Fibroblast of peridontal ligament (primary cell): Measurements from ENCODE around the gene CDC42BPA.
A peak's percentile ranks its signal among the peaks of the same experiment; 100 is the strongest.

Source experiments
- DNase-seq: peaks from one replicate; pipeline ENCODE4 v3.0.0-alpha.2; 2010; ENCODE audit errors: extremely low read depth

CDC42BPA gene

GRCh38 chr1:226995365-226996332 lies 322.6 kb downstream of the CDC42BPA start:
- no peak for DNase-seq

DNA sequence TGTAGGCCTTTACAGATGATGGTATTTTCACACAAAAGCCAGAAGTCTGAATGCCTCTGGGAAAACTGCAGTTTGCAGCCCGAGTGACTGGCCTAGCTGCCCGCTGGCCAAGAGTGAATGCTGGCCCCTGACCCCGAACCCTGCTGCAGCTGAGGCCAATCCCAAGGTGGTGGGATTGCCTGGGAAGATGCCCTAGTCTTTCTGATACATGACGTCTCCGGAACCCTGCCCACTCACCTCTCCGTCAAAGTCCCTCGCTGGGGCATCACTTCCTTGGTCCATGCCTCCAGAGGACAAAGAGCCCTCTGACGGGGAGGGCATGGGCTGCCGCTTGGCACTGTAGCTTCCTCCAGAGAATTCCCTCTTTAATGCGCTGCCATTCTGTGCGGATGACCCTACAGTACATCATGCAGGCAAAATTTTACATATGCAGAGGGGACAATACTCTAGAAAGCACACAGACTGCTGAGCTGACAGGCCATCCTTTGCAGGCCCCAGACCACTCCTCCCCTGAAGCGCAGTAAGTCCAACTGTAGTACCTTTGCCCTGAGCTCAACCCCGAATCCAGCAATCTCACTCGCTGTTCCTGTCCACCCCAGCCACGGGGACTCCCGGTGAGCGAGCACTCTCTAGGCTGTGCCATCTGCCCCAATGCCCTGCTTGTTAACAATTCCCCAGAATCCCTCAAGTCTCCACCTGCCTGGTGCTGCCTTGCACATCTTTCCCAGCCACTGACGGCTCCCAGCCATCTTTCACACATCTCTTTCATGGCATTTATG lies 323.5 kb downstream of the CDC42BPA start:
- DNase-seq: no peak

- peak; percentile 27 for DNase-seq
These were observed 324.3 kb downstream of the CDC42BPA start for GRCh38 chr1:226993814-226994585.

DNA sequence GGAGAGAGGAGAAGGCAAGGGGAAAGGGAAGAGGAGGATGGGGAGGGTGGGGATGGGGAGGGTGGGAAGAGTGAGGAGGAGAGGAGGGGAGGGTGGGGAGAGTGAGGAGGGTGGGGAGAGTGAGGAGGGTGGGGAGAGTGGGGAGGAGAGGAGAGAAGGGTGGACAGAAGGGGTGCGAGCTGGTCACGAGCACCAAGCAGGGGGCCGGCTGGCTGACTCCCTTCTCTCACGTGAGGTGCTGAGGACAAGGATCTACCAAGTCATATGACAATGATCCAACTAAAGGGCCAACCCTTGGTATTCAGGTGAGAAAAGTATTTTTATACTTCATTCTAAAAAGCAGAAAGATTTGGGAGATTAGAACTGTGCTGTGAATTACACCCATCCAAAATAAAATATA lies 326.4 kb downstream of the CDC42BPA start:
- DNase-seq: no peak

DNA sequence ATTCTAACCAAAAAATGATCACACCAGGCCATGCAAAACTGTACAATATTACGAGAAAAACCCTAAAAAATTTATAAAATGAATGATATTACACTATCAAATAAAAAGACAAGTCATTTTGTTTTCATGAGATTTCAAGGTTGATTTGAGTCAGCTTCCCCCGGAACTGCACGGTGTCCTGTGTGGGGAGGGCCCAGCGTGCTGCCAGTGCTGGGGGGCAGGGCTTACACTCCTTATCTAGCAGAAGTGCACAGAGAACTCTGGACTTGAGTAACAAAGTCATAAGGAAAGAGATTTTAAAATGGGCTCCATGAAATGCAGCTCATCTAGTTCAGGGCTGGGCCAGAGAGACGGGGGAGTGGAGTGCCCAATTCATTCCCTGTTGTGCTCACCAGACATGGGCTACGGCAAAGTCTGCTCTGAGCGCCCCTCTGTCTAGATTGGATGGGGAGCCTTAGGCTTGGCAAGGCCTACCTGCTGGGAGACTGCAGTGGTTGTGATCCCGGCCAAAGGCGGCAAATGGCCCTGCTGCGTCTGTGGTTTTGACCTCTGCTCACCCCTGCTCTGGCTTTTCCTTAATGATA lies 328.1 kb downstream of the CDC42BPA start:
- no peak for DNase-seq

DNA sequence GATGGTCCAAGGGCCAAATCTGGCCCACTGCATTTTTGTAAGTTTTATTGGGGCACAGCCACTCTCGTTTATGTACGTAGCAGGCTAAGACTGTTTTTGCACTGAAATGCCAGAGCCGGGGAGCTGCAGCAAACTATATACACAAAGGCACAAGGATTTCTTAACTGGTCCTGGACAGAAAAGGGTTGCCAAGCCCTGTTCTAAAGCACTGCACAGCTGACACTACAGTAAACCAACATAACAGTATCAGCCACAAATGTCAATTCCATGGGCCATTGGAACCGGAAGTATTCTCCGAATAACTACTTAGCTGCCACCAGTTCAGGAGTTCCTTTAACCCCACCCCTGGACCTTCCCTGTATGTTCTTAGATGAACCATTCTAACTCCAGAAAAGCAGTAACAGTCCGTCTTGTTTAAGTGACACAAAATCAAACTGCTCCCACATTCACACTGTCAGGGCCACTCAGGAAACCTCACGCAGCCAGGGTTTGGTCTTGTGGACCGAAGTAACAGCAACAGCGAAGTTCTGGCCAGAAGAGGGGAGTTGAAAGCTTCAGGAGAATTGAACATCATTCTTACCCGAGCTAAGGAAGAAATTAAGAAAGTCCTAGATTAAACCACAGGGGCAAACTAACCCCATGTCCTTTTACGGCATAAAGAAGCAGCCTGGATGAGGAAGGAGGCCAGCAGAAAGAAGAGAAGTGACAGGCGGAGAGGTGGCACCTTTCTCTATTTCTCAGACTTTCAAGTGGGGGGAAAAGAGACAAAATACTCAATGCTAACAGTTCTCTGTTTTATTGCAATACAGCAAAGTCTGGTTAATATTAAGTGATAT lies 329.0 kb downstream of the CDC42BPA start:
- DNase-seq: no peak

DNA sequence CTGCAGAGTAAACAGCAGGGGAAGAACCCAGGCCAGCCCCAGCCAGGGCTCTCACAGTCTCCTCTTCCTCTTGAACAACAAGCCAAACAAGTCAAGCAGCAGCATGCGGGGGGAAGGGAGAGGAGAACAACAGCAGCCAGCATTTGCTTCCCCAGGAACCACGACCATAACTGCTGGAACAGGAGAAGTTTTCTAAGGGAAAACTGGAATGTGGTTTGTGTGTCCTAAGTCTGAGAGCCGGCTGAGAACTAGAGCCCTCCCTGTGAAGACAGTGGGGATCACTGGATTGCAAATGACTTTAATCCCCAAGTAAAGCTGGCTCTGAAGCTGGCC lies 330.0 kb downstream of the CDC42BPA start:
- DNase-seq: no peak

GRCh38 chr1:226987623-226988333 lies 330.5 kb downstream of the CDC42BPA start:
- no peak for DNase-seq

GRCh38 chr1:226987179-226987536 lies 331.1 kb downstream of the CDC42BPA start:
- DNase-seq: no peak

GRCh38 chr1:226986496-226987178 lies 331.7 kb downstream of the CDC42BPA start:
- DNase-seq: no peak

GRCh38 chr1:226985839-226986463 lies 332.3 kb downstream of the CDC42BPA start:
- no peak for DNase-seq

DNA sequence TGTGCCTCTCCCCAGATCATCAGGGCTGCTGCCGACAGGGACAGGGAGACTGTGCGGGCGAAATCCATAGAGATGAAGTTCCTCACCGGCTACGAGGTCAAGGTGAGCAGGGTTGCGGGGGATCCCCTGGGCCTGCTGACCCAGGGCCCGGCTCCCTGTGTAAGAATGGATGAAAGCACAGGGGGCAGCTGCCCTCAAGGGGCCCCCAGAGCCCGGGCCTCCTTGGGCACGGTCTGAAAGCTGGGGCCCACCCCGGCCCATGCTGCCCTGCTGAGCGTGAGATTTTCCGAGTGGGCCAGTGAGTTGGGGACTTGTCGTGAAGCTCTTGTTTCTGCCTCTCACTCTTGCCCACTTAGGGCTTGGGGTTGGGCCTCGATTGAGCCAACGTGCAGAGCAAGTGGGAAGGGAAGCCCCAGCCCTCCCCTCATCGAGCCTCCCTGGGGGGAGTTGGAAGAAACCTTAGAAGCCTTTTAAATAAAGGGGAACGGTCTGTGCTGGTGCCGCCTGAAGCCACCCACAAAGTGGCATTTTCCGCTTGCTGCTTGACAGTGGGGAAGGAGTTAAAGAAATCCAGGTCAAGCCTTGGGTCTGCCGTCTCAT lies 333.0 kb downstream of the CDC42BPA start:
- DNase-seq: no peak

- DNase-seq: no peak
These were observed 333.6 kb downstream of the CDC42BPA start for GRCh38 chr1:226984521-226985238.

- no peak for DNase-seq
These were observed 334.3 kb downstream of the CDC42BPA start for GRCh38 chr1:226983992-226984364.

DNA sequence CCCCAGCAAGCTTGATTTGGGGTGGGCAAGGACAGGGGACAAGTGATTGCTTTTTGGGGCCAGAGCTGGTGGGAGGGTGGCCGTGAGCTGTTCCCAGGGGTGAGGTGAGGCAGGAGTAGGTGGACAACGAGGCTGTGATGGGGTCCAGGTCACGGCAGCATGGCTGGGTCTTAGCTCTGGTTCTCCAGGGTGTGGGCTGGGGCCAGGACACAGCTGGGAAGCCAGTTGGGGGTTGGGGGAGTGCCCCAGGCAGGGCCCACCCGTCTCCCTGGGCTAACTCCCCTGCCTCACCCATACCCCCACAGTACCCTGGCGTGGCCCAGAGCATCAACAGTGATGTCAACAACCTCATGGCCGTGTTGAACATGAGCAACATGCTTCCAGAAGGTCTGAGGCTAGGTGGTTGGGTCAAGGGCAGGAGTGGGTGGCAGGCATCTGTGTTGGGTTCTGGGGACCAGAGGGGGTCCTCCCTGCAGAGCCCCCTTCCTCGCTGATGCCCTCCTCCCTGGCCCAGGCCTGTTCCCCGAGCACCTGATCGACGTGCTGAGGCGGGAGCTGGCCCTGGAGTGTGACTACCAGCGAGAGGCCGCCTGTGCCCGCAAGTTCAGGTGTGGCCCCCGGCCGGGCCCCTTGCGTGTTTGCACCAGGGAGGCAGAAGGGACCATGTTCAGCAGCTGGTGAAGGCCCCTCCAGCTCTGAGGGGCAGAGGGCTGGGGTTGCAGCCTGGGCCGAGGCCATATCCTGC lies 334.9 kb downstream of the CDC42BPA start:
- DNase-seq: no peak

- no peak for DNase-seq
These were observed 335.7 kb downstream of the CDC42BPA start for GRCh38 chr1:226982451-226983177.

DNA sequence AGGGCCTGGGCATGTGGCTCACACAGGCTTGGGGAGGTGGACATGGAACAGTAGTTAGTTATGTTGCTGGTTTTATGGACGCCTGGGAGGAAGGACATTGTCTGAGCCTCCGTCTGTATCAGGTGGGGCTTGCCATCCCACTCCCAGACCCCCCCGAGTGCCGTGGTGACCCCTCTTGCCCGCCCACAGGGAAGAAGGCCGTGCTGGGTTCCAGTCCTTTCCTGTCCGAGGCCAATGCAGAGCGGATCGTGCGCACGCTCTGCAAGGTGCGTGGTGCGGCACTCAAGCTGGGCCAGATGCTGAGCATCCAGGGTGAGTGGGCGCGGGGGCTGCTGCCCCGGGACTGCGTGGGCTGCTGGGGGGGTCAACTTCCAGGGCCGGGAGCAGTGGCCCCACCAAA lies 336.5 kb downstream of the CDC42BPA start:
- DNase-seq: no peak
